Measurements from ENCODE around the gene NRG3. TPM values are rescaled to one million over a fixed set of nuclear protein-coding genes. Genes with fewer than 3 reads are reported as not detected.

The NRG3 gene
- total RNA-seq, 2 experiments from 2014 or later = not detected

- POLR2A ChIA-PET = no interaction called here
- CTCF ChIA-PET = no interaction called here
- DNase-seq (no peak), ATAC-seq (no peak)
- no peaks in the 10 kb centered on the region for H3K27me3 Mint-ChIP-seq
- H3K4me1 Mint-ChIP-seq = no peaks in the 10 kb centered on the region
- H3K27ac Mint-ChIP-seq = no peak overlapping the region
- no peaks in the 10 kb centered on the region for H3K36me3 Mint-ChIP-seq (ENCODE audit: low read depth)
- no peak overlapping the region for H3K4me3 Mint-ChIP-seq
- H3K9me3 Mint-ChIP-seq (ENCODE audit: low read depth) = peaks cover 5% of the 10 kb centered on the region
- intact Hi-C loops (cut with DNase I, micrococcal nuclease) = no loop called here
Observed at GRCh38 chr10:82267960-82268359, 393.0 kb downstream of the NRG3 start.

- H3K9me3 Mint-ChIP-seq (ENCODE audit: low read depth) = peaks cover 2% of the 10 kb centered on the region
- ATAC-seq = no peak
- no peaks in the 10 kb centered on the region for H3K36me3 Mint-ChIP-seq (ENCODE audit: low read depth)
- no peaks in the 10 kb centered on the region for H3K4me1 Mint-ChIP-seq
- no peaks in the 10 kb centered on the region for H3K27me3 Mint-ChIP-seq
- intact Hi-C loops (cut with DNase I, micrococcal nuclease) = no loop called here
- no peak overlapping the region for H3K4me3 Mint-ChIP-seq
- POLR2A ChIA-PET = no interaction called here
- DNase-seq = no peak
- no peak overlapping the region for H3K27ac Mint-ChIP-seq
- CTCF ChIA-PET = no interaction called here
Observed at GRCh38 chr10:82277591-82277990, 402.6 kb downstream of the NRG3 start.

GRCh38 chr10:82278401-82279182 is 403.6 kb downstream of the NRG3 start:
- H3K27me3 Mint-ChIP-seq = no peaks in the 10 kb centered on the region
- no peaks in the 10 kb centered on the region for H3K4me1 Mint-ChIP-seq
- ATAC-seq (no peak), DNase-seq (no peak)
- H3K4me3 Mint-ChIP-seq = no peak overlapping the region
- CTCF ChIA-PET = no interaction called here
- intact Hi-C loops (cut with DNase I, micrococcal nuclease) = no loop called here
- H3K9me3 Mint-ChIP-seq (ENCODE audit: low read depth) = peaks cover 2% of the 10 kb centered on the region
- H3K36me3 Mint-ChIP-seq (ENCODE audit: low read depth) = no peaks in the 10 kb centered on the region
- POLR2A ChIA-PET = no interaction called here
- no peak overlapping the region for H3K27ac Mint-ChIP-seq

- Mint-ChIP-seq H3K27me3 (no peaks in the 10 kb centered on the region), H3K9me3 (ENCODE audit: low read depth) (peaks cover 4% of the 10 kb centered on the region), H3K4me1 (no peaks in the 10 kb centered on the region), H3K4me3 (no peak overlapping the region), H3K27ac (no peak overlapping the region), H3K36me3 (ENCODE audit: low read depth) (no peaks in the 10 kb centered on the region)
- intact Hi-C loops (cut with DNase I, micrococcal nuclease) = no loop called here
- ChIA-PET POLR2A (interaction anchor here (0.7 kb wide), 1 partner anchor 13 kb away, joined by 4 read pairs; no protein-coding TSS in a partner anchor), CTCF (interaction anchor here (1.2 kb wide), 1 partner anchor 24 kb away, joined by 3 read pairs; no protein-coding TSS in a partner anchor)
- DNase-seq (no peak), ATAC-seq (no peak)
Observed at GRCh38 chr10:82282782-82283456, 407.9 kb downstream of the NRG3 start.

- Mint-ChIP-seq H3K4me3 (no peak overlapping the region), H3K27me3 (no peaks in the 10 kb centered on the region), H3K4me1 (no peaks in the 10 kb centered on the region), H3K9me3 (ENCODE audit: low read depth) (peaks cover 4% of the 10 kb centered on the region), H3K27ac (no peak overlapping the region), H3K36me3 (ENCODE audit: low read depth) (no peaks in the 10 kb centered on the region)
- DNase-seq = no peak
- no peak for ATAC-seq
- ChIA-PET POLR2A (no interaction called here), CTCF (interaction anchor here (1.2 kb wide), 1 partner anchor 23 kb away, joined by 3 read pairs; no protein-coding TSS in a partner anchor)
- intact Hi-C loops (cut with DNase I, micrococcal nuclease) = no loop called here
Observed at GRCh38 chr10:82284180-82284579, 409.2 kb downstream of the NRG3 start.

GRCh38 chr10:82288461-82288881 is 413.5 kb downstream of the NRG3 start:
- H3K4me3 Mint-ChIP-seq = no peak overlapping the region
- H3K27ac Mint-ChIP-seq = no peak overlapping the region
- H3K9me3 Mint-ChIP-seq (ENCODE audit: low read depth) = peaks cover 2% of the 10 kb centered on the region
- no peaks in the 10 kb centered on the region for H3K27me3 Mint-ChIP-seq
- intact Hi-C loops (cut with DNase I, micrococcal nuclease) = no loop called here
- ChIA-PET CTCF (no interaction called here), POLR2A (no interaction called here)
- ATAC-seq = no peak
- H3K36me3 Mint-ChIP-seq (ENCODE audit: low read depth) = no peaks in the 10 kb centered on the region
- no peak for DNase-seq
- H3K4me1 Mint-ChIP-seq = no peaks in the 10 kb centered on the region

GRCh38 chr10:82289945-82290344 is 415.0 kb downstream of the NRG3 start:
- no peaks in the 10 kb centered on the region for H3K36me3 Mint-ChIP-seq (ENCODE audit: low read depth)
- intact Hi-C loops (cut with DNase I, micrococcal nuclease) = no loop called here
- H3K9me3 Mint-ChIP-seq (ENCODE audit: low read depth) = peaks cover 2% of the 10 kb centered on the region
- H3K27me3 Mint-ChIP-seq = no peaks in the 10 kb centered on the region
- CTCF ChIA-PET = no interaction called here
- no peak for ATAC-seq
- DNase-seq = no peak
- no peak overlapping the region for H3K27ac Mint-ChIP-seq
- POLR2A ChIA-PET = no interaction called here
- no peak overlapping the region for H3K4me3 Mint-ChIP-seq
- H3K4me1 Mint-ChIP-seq = no peaks in the 10 kb centered on the region

GRCh38 chr10:82294874-82295378 is 419.9 kb downstream of the NRG3 start:
- no peak for ATAC-seq
- no peak for DNase-seq
- ChIA-PET CTCF (no interaction called here), POLR2A (no interaction called here)
- Mint-ChIP-seq H3K4me1 (no peaks in the 10 kb centered on the region), H3K9me3 (ENCODE audit: low read depth) (no peaks in the 10 kb centered on the region), H3K4me3 (no peak overlapping the region), H3K27me3 (no peaks in the 10 kb centered on the region), H3K36me3 (ENCODE audit: low read depth) (no peaks in the 10 kb centered on the region), H3K27ac (no peak overlapping the region)
- intact Hi-C loops (cut with DNase I, micrococcal nuclease) = no loop called here

- intact Hi-C loops (cut with DNase I, micrococcal nuclease) = no loop called here
- ATAC-seq (no peak), DNase-seq (no peak)
- Mint-ChIP-seq H3K9me3 (ENCODE audit: low read depth) (peaks cover 2% of the 10 kb centered on the region), H3K4me3 (no peak overlapping the region), H3K27ac (no peak overlapping the region), H3K36me3 (ENCODE audit: low read depth) (no peaks in the 10 kb centered on the region), H3K4me1 (no peaks in the 10 kb centered on the region), H3K27me3 (no peaks in the 10 kb centered on the region)
- ChIA-PET POLR2A (no interaction called here), CTCF (no interaction called here)
Observed at GRCh38 chr10:82308641-82309040, 433.6 kb downstream of the NRG3 start.

GRCh38 chr10:82310839-82311238 is 435.8 kb downstream of the NRG3 start:
- ChIA-PET CTCF (no interaction called here), POLR2A (no interaction called here)
- Mint-ChIP-seq H3K4me1 (no peaks in the 10 kb centered on the region), H3K27ac (no peak overlapping the region), H3K36me3 (ENCODE audit: low read depth) (no peaks in the 10 kb centered on the region), H3K27me3 (no peaks in the 10 kb centered on the region), H3K9me3 (ENCODE audit: low read depth) (peaks cover 2% of the 10 kb centered on the region), H3K4me3 (no peak overlapping the region)
- DNase-seq (no peak), ATAC-seq (no peak)
- intact Hi-C loops (cut with DNase I, micrococcal nuclease) = no loop called here

- Mint-ChIP-seq H3K27ac (no peak overlapping the region), H3K9me3 (ENCODE audit: low read depth) (peaks cover 4% of the 10 kb centered on the region), H3K27me3 (no peaks in the 10 kb centered on the region), H3K4me3 (no peak overlapping the region), H3K36me3 (ENCODE audit: low read depth) (no peaks in the 10 kb centered on the region), H3K4me1 (no peaks in the 10 kb centered on the region)
- ChIA-PET CTCF (no interaction called here), POLR2A (no interaction called here)
- DNase-seq = no peak
- intact Hi-C loops (cut with DNase I, micrococcal nuclease) = no loop called here
- ATAC-seq = no peak
Observed at GRCh38 chr10:82313401-82313800, 438.4 kb downstream of the NRG3 start.

GRCh38 chr10:82318534-82318933 is 443.5 kb downstream of the NRG3 start:
- ChIA-PET CTCF (no interaction called here), POLR2A (no interaction called here)
- Mint-ChIP-seq H3K9me3 (ENCODE audit: low read depth) (peaks cover 5% of the 10 kb centered on the region), H3K4me1 (no peaks in the 10 kb centered on the region), H3K27ac (no peak overlapping the region), H3K36me3 (ENCODE audit: low read depth) (no peaks in the 10 kb centered on the region), H3K4me3 (no peak overlapping the region), H3K27me3 (no peaks in the 10 kb centered on the region)
- intact Hi-C loops (cut with DNase I, micrococcal nuclease) = no loop called here
- ATAC-seq (no peak), DNase-seq (no peak)

Data from activated CD4-positive, alpha-beta T cell treated with anti-CD3 and anti-CD28 coated beads for 36 hours (primary cell).